Kidney (tissue), 14 donors: Measurements from ENCODE around the gene EIF5. TPM values are rescaled to one million over a fixed set of nuclear protein-coding genes. Genes with fewer than 3 reads are reported as not detected.

Experiments
- DNase-seq, 5 donors: peaks; one replicate each; pipeline ENCODE4 v3.0.0-alpha.2; 2013 to 2020
- FAIRE-seq: peaks from 2 replicates; lab custom pipeline; 2012; peaks lifted over from hg19 to GRCh38; lab: Jason Lieb, UNC
- H3K27ac ChIP-seq, 2 donors: one replicate each; pipeline ENCODE4 v1.7.0; 2013; ENCODE audit warnings: low read depth in 2 of 2, low read length in 2 of 2, inconsistent platforms in 1 of 2
- H3K27me3 ChIP-seq: one replicate; pipeline ENCODE4 v1.7.1; 2013; ENCODE audit warnings: low read length, inconsistent platforms; ENCODE audit not compliant: control insufficient read depth, insufficient read depth
- H3K36me3 ChIP-seq, 3 donors: one replicate each; pipeline versions ENCODE4 v1.7.0 to v1.7.1; 2013; ENCODE audit warnings: low read length in 3 of 3, control low read depth in 1 of 3, inconsistent platforms in 1 of 3; ENCODE audit not compliant: insufficient read depth in 3 of 3, control insufficient read depth in 2 of 3
- H3K4me1 ChIP-seq, 3 donors: one replicate each; pipeline versions ENCODE4 v1.7.0 to v1.7.1; 2013; ENCODE audit warnings: low read length in 3 of 3, inconsistent platforms in 1 of 3, low read depth in 1 of 3; ENCODE audit not compliant: control insufficient read depth in 2 of 3, insufficient read depth in 2 of 3
- H3K4me3 ChIP-seq, 3 donors: one replicate each; pipeline versions ENCODE4 v1.7.0 to v1.8.1; 2013; ENCODE audit warnings: low read length in 3 of 3, control low read depth in 1 of 3, inconsistent platforms in 1 of 3
- H3K9ac ChIP-seq, 3 donors: one replicate each; pipeline versions ENCODE4 v1.7.0 to v1.7.1; 2013; ENCODE audit warnings: low read length in 3 of 3, control low read depth in 1 of 3, inconsistent platforms in 1 of 3
- H3K9me3 ChIP-seq, 3 donors: one replicate each; pipeline versions ENCODE4 v1.7.0 to v1.7.1; 2013; ENCODE audit warnings: low read length in 3 of 3, control low read depth in 1 of 3, inconsistent platforms in 1 of 3; ENCODE audit not compliant: control insufficient read depth in 2 of 3, insufficient read depth in 1 of 3
- CTCF ChIP-seq: IDR thresholded peaks from 3 replicates; pipeline ENCODE4 v1.5.1; 2012; ENCODE audit warnings: mild to moderate bottlenecking, moderate library complexity, borderline replicate concordance; ENCODE audit not compliant: insufficient read depth; ENCODE audit errors: extremely low read depth
- intact Hi-C: fragments of 100-400 bp; cut with DNase I; formaldehyde crosslinking; loops from one replicate; pipeline ENCODE4 v1.11.1; 2022
- polyA plus RNA-seq: library from polyadenylated mRNA; stranded (reverse); fragments of 350-450 nt; fragmentation: Illumina TruSeq; extraction: RNeasy Lipid Tissue Mini Kit (QIAGEN cat#74804); gene quantifications from one replicate; pipeline ENCODE4 v1.2.3, GENCODE V29; 2014; ENCODE audit warnings: low read depth, low replicate concordance; ENCODE audit not compliant: insufficient read depth
- total RNA-seq: library from RNA; stranded (reverse); fragmentation: NEBNext Ultra II Directional; extraction: Animal tissue kit (Norgen Biotek cat#: 25700); gene quantifications from one replicate; pipeline ENCODE4 v1.2.1, GENCODE V29; 2021
- donor health status: control.
- donor health status: control.
- donor health status: control.
- donor health status: control.
- donor health status: control.
- donor health status: DM: yes; HTN: yes; CAD: no.
- donor health status: Normal renal cell carcinoma (clear cell type).

EIF5 gene
- total and polyA plus RNA-seq, 2 donors from 2014 or later, result 91.2 to 229 TPM

- no peaks in the 10 kb centered on the region for H3K27me3 ChIP-seq
- peak; percentile 76 to 83 (median 81) for DNase-seq
- no peaks in the 10 kb centered on the region for H3K4me1 ChIP-seq
- no peaks in the 10 kb centered on the region for H3K36me3 ChIP-seq
- peak; percentile 97 for TF ChIP-seq CTCF
- intact Hi-C loops, result loop anchor here (5.0 to 10.0 kb wide), 2 partner anchors 188 to 215 kb away; no protein-coding TSS in a partner anchor
- no peak overlapping the region for H3K27ac ChIP-seq
- H3K4me3 ChIP-seq, result no peak overlapping the region
- no peaks in the 10 kb centered on the region for H3K9me3 ChIP-seq
- H3K9ac ChIP-seq, result no peak overlapping the region
- no peak for FAIRE-seq
Measured at GRCh38 chr14:103292426-103293374, 41.3 kb upstream of the EIF5 start.

- no peak for FAIRE-seq
- Histone ChIP-seq H3K36me3 (no peaks in the 10 kb centered on the region), H3K9ac (no peak overlapping the region), H3K27ac (no peak overlapping the region), H3K4me1 (no peaks in the 10 kb centered on the region), H3K4me3 (no peak overlapping the region), H3K9me3 (no peaks in the 10 kb centered on the region), H3K27me3 (no peaks in the 10 kb centered on the region)
- intact Hi-C loops, result loop anchor here (5.0 to 10.0 kb wide), 2 partner anchors 189 to 216 kb away; no protein-coding TSS in a partner anchor
- no peak for TF ChIP-seq CTCF
- no peak for DNase-seq
Measured at GRCh38 chr14:103293465-103293864, 40.6 kb upstream of the EIF5 start.

- H3K9ac ChIP-seq, result no peak overlapping the region
- FAIRE-seq (no peak), DNase-seq (no peak)
- H3K27me3 ChIP-seq, result no peaks in the 10 kb centered on the region
- H3K36me3 ChIP-seq, result no peaks in the 10 kb centered on the region
- TF ChIP-seq CTCF, result no peak
- H3K4me3 ChIP-seq, result no peak overlapping the region
- H3K4me1 ChIP-seq, result no peaks in the 10 kb centered on the region
- H3K9me3 ChIP-seq, result no peaks in the 10 kb centered on the region
- no peak overlapping the region for H3K27ac ChIP-seq
- intact Hi-C loops, result loop anchor here (5.0 to 10.0 kb wide), 2 partner anchors 189 to 217 kb away; no protein-coding TSS in a partner anchor
Measured at GRCh38 chr14:103294091-103294490, 39.9 kb upstream of the EIF5 start.
